HG03064 (cell line): ENCODE data around the gene PITPNM3.

Experiments used
- ATAC-seq: cut with Tn5 transposase; IDR thresholded peaks from one replicate; pipeline ENCODE4 v1.9.1; 2021; ENCODE audit warnings: low read depth; ENCODE audit not compliant: unreplicated experiment

PITPNM3 gene

GRCh38 chr17:6450926-6451832 is 105.2 kb downstream of the PITPNM3 start:
- ATAC-seq: no peak

GRCh38 chr17:6449307-6449706 is 107.0 kb downstream of the PITPNM3 start:
- ATAC-seq: no peak

- no peak for ATAC-seq
Measured at GRCh38 chr17:6448473-6448872, 107.9 kb downstream of the PITPNM3 start.

- ATAC-seq: no peak
Measured at GRCh38 chr17:6446516-6447100, 109.7 kb downstream of the PITPNM3 start.

- no peak for ATAC-seq
Measured at GRCh38 chr17:6444571-6445335, 111.6 kb downstream of the PITPNM3 start.

- ATAC-seq: peak; percentile 71
Measured at GRCh38 chr17:6443692-6444570, 112.4 kb downstream of the PITPNM3 start, which contains the start of gene PIMREG. Gene PIMREG, plus strand, starts transcription at chr17:6444455. Its CDS starts 656 bp downstream, at chr17:6445111.

GRCh38 chr17:6442775-6443174 is 113.6 kb downstream of the PITPNM3 start:
- no peak for ATAC-seq

- ATAC-seq: no peak
Measured at GRCh38 chr17:6439951-6440350, 116.4 kb downstream of the PITPNM3 start.

- no peak for ATAC-seq
Measured at GRCh38 chr17:6437956-6438355, 118.4 kb downstream of the PITPNM3 start.

- ATAC-seq: no peak
Measured at GRCh38 chr17:6437466-6437865, 118.9 kb downstream of the PITPNM3 start.

GRCh38 chr17:6435968-6436367 is 120.4 kb downstream of the PITPNM3 start:
- no peak for ATAC-seq

GRCh38 chr17:6435051-6435450 is 121.3 kb downstream of the PITPNM3 start, which contains the start of gene AIPL1:
Gene AIPL1, minus strand, starts transcription at chr17:6435121. Its CDS starts 17 bp downstream, at chr17:6435104.
- no peak for ATAC-seq

GRCh38 chr17:6430769-6431168 is 125.6 kb downstream of the PITPNM3 start:
- no peak for ATAC-seq

GRCh38 chr17:6429266-6429665 is 127.1 kb downstream of the PITPNM3 start:
- ATAC-seq: no peak

- no peak for ATAC-seq
Measured at GRCh38 chr17:6428207-6428965, 128.0 kb downstream of the PITPNM3 start.

GRCh38 chr17:6427279-6427781 is 129.0 kb downstream of the PITPNM3 start:
- no peak for ATAC-seq

GRCh38 chr17:6426356-6427101 is 129.8 kb downstream of the PITPNM3 start:
- ATAC-seq: no peak

GRCh38 chr17:6425407-6425806 is 130.9 kb downstream of the PITPNM3 start:
- ATAC-seq: no peak
